ENCODE measurements around the gene PARP12. TPM values are rescaled to one million over a fixed set of nuclear protein-coding genes. Genes with fewer than 3 reads are reported as not detected.

PARP12 gene
- total and polyA plus RNA-seq, 9 donors: 15.7 to 43.5 (median 23.2) TPM

DNA sequence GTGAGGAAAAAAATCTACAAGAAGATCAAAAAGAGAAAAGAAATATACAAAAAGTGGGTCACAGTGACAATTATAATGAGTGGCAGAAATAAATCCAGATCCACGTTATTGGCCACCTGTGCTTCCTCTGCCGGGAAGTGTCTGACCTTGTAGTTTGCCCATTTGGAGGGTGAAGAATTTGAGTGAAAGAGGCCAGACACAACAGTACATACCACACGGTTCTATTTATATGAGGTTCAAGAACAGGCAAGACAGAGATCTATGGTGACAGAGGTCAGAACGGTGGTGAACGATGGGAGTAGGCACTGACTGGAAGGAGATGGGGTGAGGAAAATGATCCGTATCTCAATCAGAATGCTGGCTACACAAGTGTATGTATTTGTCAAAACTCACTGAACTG is 17.1 kb downstream of the PARP12 start:
- Histone ChIP-seq H3K36me3 (no peaks in the 10 kb centered on the region), H3K27me3 (no peaks in the 10 kb centered on the region), H3K4me3 (no peak overlapping the region), H3K27ac (no peak overlapping the region), H3K4me1 (ENCODE audit: insufficient read depth) (peaks cover 3% of the 10 kb centered on the region), H3K9me3 (no peaks in the 10 kb centered on the region)
- 19 to 48% (median 22%) methylated on average over 6 of the region's 6 CpGs for WGBS, 3 donors
- intact Hi-C loops (cut with DNase I): loop anchor here in 1 of 4 donors (1.0 kb wide), 1 partner anchor 27 kb away; no protein-coding TSS in a partner anchor
- TF ChIP-seq POLR2A (IDR thresholded peaks at IDR 0.05): no peak
- TF ChIP-seq EP300 (IDR thresholded peaks at IDR 0.05): no peak
- TF ChIP-seq, protein P1, sequence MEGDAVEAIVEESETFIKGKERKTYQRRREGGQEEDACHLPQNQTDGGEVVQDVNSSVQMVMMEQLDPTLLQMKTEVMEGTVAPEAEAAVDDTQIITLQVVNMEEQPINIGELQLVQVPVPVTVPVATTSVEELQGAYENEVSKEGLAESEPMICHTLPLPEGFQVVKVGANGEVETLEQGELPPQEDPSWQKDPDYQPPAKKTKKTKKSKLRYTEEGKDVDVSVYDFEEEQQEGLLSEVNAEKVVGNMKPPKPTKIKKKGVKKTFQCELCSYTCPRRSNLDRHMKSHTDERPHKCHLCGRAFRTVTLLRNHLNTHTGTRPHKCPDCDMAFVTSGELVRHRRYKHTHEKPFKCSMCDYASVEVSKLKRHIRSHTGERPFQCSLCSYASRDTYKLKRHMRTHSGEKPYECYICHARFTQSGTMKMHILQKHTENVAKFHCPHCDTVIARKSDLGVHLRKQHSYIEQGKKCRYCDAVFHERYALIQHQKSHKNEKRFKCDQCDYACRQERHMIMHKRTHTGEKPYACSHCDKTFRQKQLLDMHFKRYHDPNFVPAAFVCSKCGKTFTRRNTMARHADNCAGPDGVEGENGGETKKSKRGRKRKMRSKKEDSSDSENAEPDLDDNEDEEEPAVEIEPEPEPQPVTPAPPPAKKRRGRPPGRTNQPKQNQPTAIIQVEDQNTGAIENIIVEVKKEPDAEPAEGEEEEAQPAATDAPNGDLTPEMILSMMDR (IDR thresholded peaks at IDR 0.05): no peak
- DNase-seq: no peak

DNA sequence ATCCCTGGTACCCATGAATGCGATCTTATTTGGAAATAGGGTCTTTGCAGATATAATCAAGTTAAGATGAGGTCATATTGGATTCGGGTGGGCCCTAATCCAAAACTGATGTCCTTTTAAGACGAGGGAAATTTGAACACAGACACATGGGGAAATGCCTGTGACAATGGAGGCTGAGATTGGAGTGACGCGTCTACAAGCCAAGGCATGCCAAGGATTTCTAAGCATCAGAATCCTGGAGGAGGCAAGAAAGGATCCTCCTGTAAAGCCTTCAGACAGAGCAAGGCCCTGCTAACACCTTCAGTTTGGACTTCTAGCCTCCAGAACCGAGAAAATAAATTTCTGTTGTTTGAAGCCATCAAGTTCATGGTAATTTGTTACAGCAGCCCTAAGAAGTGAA is 18.5 kb downstream of the PARP12 start:
- TF ChIP-seq, protein P1 (IDR thresholded peaks at IDR 0.05): no peak
- TF ChIP-seq EP300 (IDR thresholded peaks at IDR 0.05): no peak
- TF ChIP-seq POLR2A (IDR thresholded peaks at IDR 0.05): no peak
- WGBS, 3 donors: 92 to 97% (median 96%) methylated on average over 6 of the region's 6 CpGs

DNA sequence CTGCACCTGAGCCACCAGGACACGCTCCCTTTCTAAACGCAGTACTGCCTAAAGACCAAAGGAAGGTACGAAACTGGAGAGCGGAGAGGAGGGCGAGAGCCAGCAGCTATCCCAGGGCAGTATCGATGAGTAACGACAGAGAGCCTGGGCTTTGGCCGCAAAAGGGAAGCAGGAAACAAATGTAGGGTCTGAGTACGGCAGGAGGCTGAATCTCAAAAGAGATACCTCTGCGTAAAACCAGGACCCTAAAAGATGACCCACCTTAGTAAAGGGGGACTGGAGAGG is 20.4 kb downstream of the PARP12 start:
- H3K4me3 ChIP-seq: no peak overlapping the region
- no peak overlapping the region for H3K27ac ChIP-seq
- no peaks in the 10 kb centered on the region for H3K27me3 ChIP-seq
- intact Hi-C loops (cut with DNase I): no loop called here
- no peaks in the 10 kb centered on the region for H3K4me1 ChIP-seq (ENCODE audit: insufficient read depth)
- TF ChIP-seq EP300 (IDR thresholded peaks at IDR 0.05): no peak
- no peak for TF ChIP-seq POLR2A (IDR thresholded peaks at IDR 0.05)
- TF ChIP-seq, protein P1 (IDR thresholded peaks at IDR 0.05): no peak
- H3K36me3 ChIP-seq: no peaks in the 10 kb centered on the region
- 91 to 94% (median 92%) methylated on average over 10 of the region's 10 CpGs for WGBS, 3 donors
- DNase-seq: no peak
- H3K9me3 ChIP-seq: no peaks in the 10 kb centered on the region

More for the DNA sequence above, 18.5 kb downstream of the PARP12 start:
- Histone ChIP-seq H3K4me1 (ENCODE audit: insufficient read depth) (no peaks in the 10 kb centered on the region), H3K27ac (no peak overlapping the region), H3K4me3 (no peak overlapping the region), H3K9me3 (no peaks in the 10 kb centered on the region), H3K27me3 (no peaks in the 10 kb centered on the region), H3K36me3 (no peaks in the 10 kb centered on the region)
- intact Hi-C loops (cut with DNase I): no loop called here
- DNase-seq: no peak

DNA sequence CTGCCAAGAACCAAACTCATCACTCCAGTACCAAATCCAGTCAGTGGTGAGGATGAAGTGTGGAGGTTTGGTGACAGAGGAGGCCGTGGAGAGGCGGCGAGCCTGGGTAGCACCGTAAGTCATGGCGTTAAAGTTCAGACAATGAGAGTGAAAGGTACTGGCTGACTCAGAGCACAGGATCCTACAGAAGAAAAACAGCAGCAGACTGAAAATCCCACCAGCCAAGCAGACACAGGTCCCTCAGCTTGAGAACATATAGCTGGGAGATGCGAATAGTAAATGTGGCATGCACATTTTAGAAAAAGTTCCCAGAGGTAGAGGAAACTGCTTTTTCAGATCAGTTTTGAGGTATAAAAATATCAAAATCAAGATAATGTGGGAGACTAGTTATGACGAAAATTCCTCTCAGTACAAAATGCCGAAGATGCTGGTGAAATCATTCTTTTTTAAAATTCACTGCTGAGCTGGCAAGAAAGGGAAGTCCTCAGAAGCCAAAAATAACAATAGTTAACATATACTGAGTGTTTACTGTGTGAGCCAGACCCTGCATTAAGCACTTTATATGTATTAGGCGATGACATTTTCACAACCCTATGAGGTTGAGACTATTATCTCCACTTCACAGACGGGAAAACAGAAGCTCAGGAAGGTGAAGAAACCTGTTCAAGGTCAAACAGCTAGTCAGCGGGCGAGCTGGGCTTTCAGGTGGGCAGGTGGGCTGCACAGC is 20.9 kb downstream of the PARP12 start:
- TF ChIP-seq, protein P1 (IDR thresholded peaks at IDR 0.05): no peak
- no peak for TF ChIP-seq POLR2A (IDR thresholded peaks at IDR 0.05)
- TF ChIP-seq EP300 (IDR thresholded peaks at IDR 0.05): no peak
- no peaks in the 10 kb centered on the region for H3K36me3 ChIP-seq
- 85 to 92% (median 87%) methylated on average over 12 of the region's 12 CpGs for WGBS, 3 donors
- H3K27ac ChIP-seq: no peak overlapping the region
- H3K9me3 ChIP-seq: no peaks in the 10 kb centered on the region
- H3K4me1 ChIP-seq (ENCODE audit: insufficient read depth): no peaks in the 10 kb centered on the region
- intact Hi-C loops (cut with DNase I): loop anchor here in 1 of 4 donors (1.0 kb wide), 1 partner anchor 23 kb away; no protein-coding TSS in a partner anchor
- H3K4me3 ChIP-seq: no peak overlapping the region
- DNase-seq: no peak
- H3K27me3 ChIP-seq: no peaks in the 10 kb centered on the region

All from ovary (tissue), 9 donors.